K562 (cell line): ENCODE data around the gene ABHD16A. TPM values are rescaled to one million over a fixed set of nuclear protein-coding genes. Genes with fewer than 3 reads are reported as not detected.

ENCODE experiments used
- CTBP1 ChIP-seq: fragments of 450-650 bp; IDR thresholded peaks from 2 replicates; pipeline ENCODE4 v1.6.1; 2016; ENCODE audit warnings: borderline replicate concordance
- ELF4 ChIP-seq: fragments of 450-650 bp; formaldehyde crosslinking; IDR thresholded peaks from 2 replicates; pipeline ENCODE4 v1.4.0; 2022; ENCODE audit warnings: missing genetic modification characterization
- HLTF ChIP-seq: fragments of 450-650 bp; IDR thresholded peaks from 2 replicates; pipeline ENCODE4 v1.6.1; 2016
- MAFF ChIP-seq: IDR thresholded peaks from 2 replicates; pipeline ENCODE4 v1.6.1; 2012; ENCODE audit warnings: low read length, improper control_type of control experiment
- MTA3 ChIP-seq: fragments of 450-650 bp; formaldehyde crosslinking; IDR thresholded peaks from 2 replicates; pipeline ENCODE4 v1.6.1; 2017; ENCODE audit warnings: mild to moderate bottlenecking, borderline replicate concordance
- MTF1 ChIP-seq: fragments of 250-450 bp; sonication (Bioruptor Pico); IDR thresholded peaks from 2 replicates; pipeline ENCODE4 v1.9.0; 2021; ENCODE audit warnings: moderate library complexity, mild to moderate bottlenecking, inconsistent platforms, borderline replicate concordance
- RNF2 ChIP-seq: sonication (generic); IDR thresholded peaks from 2 replicates; pipeline ENCODE4 v1.6.1; 2016
- SREBF2 ChIP-seq: sonication (generic); formaldehyde crosslinking; IDR thresholded peaks from 2 replicates; pipeline ENCODE4 v1.4.0; 2020; ENCODE audit warnings: mild to moderate bottlenecking, missing genetic modification reagents
- ZBED1 ChIP-seq: IDR thresholded peaks from 2 replicates; pipeline ENCODE4 v1.6.1; 2014
- ZNF263 ChIP-seq: sonication (generic); formaldehyde crosslinking; IDR thresholded peaks from 2 replicates; pipeline ENCODE4 v1.8.0; 2022; ENCODE audit warnings: mild to moderate bottlenecking, missing genetic modification reagents, borderline replicate concordance
- ZNF76 ChIP-seq: fragments of 250-450 bp; sonication (Bioruptor Pico); IDR thresholded peaks from 2 replicates; pipeline ENCODE4 v1.4.0; 2020; ENCODE audit warnings: mild to moderate bottlenecking, moderate library complexity, borderline replicate concordance
- polyA plus RNA-seq, 8 experiments: library from polyadenylated mRNA; depleted of rRNA in 4 of 8; stranded (reverse) in 5 of 8; unstranded in 3 of 8; fragments of >200 nt; fragmentation: Nextera tagmentation in 2 of 8; fragmentation: Illumina TruSeq in 1 of 8; extraction: Ambion mirVana in 2 of 8; extraction: Trizol in 1 of 8; gene quantifications; 2 replicates each; pipeline versions ENCODE4 v1.2.1 to v1.2.3, GENCODE V29; 2011 to 2014; ENCODE audit warnings: inconsistent platforms in 1 of 8, missing spikeins in 1 of 8
- total RNA-seq, 7 experiments: library from RNA; depleted of rRNA in 6 of 7; stranded (reverse); fragments of >200 nt in 6 of 7; fragmentation: Illumina TruSeq in 2 of 7; extraction: Trizol in 2 of 7; gene quantifications; 2 replicates each; pipeline versions ENCODE4 v1.2.1 to v1.2.3, GENCODE V29; 2011 to 2021; ENCODE audit warnings: low replicate concordance in 1 of 7
- TF ChIP-seq, protein P1 (sequence below): sonication (generic); formaldehyde crosslinking; IDR thresholded peaks from 2 replicates; pipeline ENCODE4 v1.8.0; 2022; ENCODE audit warnings: missing genetic modification reagents, mild to moderate bottlenecking, borderline replicate concordance
- TF ChIP-seq, protein P2 (sequence below): fragments of 200-800 bp; sonication (Bioruptor generic); IDR thresholded peaks from 2 replicates; pipeline ENCODE4 v1.6.1; 2017; ENCODE audit warnings: missing genetic modification characterization, missing compliant biosample characterization
- TF ChIP-seq, protein P3 (sequence below): fragments of 150-350 bp; conservative IDR thresholded peaks from 2 replicates; pipeline ENCODE4 v1.6.1; 2014; ENCODE audit warnings: low read length
- TF ChIP-seq, protein P4 (sequence below): fragments of 450-650 bp; conservative IDR thresholded peaks from 2 replicates; pipeline ENCODE4 v1.6.1; 2016; ENCODE audit warnings: missing genetic modification characterization, low read depth, mild to moderate bottlenecking, missing compliant biosample characterization, moderate library complexity
- TF ChIP-seq, protein P5 (sequence below): fragments of 450-650 bp; IDR thresholded peaks from 2 replicates; pipeline ENCODE4 v1.6.1; 2016
- TF ChIP-seq, protein P6 (sequence below): fragments of 250-450 bp; sonication (Bioruptor Pico); IDR thresholded peaks from 2 replicates; pipeline ENCODE4 v1.4.0; 2020

Gene ABHD16A
- total and polyA plus RNA-seq, 9 of the 15 experiments (the other 6 are each of a cell fraction or from before 2014, with no cell fraction given) = 25.8 to 120 (median 81.6) TPM

DNA sequence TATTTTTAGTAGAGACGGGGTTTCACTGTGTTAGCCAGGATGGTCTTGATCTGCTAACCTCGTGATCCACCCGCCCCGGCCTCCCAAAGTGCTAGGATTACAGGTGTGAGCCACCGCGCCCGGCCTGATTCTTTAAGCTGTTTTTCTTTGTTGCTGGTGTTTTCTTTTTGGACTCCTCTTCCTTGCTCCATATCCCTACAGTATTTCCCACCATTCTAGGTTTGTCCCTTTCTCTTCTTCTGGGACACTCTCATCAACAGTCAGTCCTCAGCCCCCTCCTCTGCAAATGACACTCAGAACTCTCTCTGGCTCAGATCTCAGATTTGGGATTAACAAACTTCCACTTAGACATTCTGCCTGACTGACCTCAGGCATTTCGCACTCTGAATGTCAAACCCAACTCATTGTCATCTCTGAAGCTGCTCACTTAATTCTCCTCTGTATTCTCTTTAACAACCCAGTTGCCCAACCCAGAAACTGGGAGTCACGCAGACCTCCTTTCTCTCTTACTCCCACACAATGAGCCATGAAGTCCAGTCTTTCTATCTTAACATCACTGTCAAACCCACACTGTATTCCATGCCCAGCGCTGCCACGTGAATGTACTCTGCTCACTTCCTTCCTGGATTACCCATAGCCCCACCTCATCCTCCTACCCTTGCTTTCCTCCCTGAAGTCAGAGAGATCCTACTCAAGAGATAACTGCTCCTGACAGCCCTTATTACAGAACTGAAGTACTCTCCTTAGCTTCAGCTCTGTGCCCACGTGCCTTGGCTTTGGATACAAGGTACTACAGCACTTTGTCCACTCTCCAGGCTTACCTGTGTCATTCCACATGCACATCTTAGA is 22.6 kb upstream of the ABHD16A start (continued):
- TF ChIP-seq, protein P1, sequence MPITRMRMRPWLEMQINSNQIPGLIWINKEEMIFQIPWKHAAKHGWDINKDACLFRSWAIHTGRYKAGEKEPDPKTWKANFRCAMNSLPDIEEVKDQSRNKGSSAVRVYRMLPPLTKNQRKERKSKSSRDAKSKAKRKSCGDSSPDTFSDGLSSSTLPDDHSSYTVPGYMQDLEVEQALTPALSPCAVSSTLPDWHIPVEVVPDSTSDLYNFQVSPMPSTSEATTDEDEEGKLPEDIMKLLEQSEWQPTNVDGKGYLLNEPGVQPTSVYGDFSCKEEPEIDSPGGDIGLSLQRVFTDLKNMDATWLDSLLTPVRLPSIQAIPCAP (CRISPR knock-in tag) = no peak
- TF ChIP-seq, protein P2, sequence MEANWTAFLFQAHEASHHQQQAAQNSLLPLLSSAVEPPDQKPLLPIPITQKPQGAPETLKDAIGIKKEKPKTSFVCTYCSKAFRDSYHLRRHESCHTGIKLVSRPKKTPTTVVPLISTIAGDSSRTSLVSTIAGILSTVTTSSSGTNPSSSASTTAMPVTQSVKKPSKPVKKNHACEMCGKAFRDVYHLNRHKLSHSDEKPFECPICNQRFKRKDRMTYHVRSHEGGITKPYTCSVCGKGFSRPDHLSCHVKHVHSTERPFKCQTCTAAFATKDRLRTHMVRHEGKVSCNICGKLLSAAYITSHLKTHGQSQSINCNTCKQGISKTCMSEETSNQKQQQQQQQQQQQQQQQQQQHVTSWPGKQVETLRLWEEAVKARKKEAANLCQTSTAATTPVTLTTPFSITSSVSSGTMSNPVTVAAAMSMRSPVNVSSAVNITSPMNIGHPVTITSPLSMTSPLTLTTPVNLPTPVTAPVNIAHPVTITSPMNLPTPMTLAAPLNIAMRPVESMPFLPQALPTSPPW (CRISPR knock-in tag) = no peak
- TF ChIP-seq, protein P3, sequence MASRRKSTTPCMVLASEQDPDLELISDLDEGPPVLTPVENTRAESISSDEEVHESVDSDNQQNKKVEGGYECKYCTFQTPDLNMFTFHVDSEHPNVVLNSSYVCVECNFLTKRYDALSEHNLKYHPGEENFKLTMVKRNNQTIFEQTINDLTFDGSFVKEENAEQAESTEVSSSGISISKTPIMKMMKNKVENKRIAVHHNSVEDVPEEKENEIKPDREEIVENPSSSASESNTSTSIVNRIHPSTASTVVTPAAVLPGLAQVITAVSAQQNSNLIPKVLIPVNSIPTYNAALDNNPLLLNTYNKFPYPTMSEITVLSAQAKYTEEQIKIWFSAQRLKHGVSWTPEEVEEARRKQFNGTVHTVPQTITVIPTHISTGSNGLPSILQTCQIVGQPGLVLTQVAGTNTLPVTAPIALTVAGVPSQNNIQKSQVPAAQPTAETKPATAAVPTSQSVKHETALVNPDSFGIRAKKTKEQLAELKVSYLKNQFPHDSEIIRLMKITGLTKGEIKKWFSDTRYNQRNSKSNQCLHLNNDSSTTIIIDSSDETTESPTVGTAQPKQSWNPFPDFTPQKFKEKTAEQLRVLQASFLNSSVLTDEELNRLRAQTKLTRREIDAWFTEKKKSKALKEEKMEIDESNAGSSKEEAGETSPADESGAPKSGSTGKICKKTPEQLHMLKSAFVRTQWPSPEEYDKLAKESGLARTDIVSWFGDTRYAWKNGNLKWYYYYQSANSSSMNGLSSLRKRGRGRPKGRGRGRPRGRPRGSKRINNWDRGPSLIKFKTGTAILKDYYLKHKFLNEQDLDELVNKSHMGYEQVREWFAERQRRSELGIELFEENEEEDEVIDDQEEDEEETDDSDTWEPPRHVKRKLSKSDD = no peak
- TF ChIP-seq ZNF76 (CRISPR knock-in tag) (peak; percentile 90), CTBP1 (peak; percentile 68), SREBF2 (0 out of 2 replicates have a peak, but pooled peaks have one; percentile 22), ELF4 (CRISPR knock-in tag) (peak; percentile 97), RNF2 (no peak), ZBED1 (no peak), MAFF (no peak), MTA3 (no peak), HLTF (no peak), MTF1 (CRISPR knock-in tag) (0 out of 2 replicates have a peak, but pooled peaks have one; percentile 7), ZNF263 (CRISPR knock-in tag) (no peak)
- TF ChIP-seq, protein P4, sequence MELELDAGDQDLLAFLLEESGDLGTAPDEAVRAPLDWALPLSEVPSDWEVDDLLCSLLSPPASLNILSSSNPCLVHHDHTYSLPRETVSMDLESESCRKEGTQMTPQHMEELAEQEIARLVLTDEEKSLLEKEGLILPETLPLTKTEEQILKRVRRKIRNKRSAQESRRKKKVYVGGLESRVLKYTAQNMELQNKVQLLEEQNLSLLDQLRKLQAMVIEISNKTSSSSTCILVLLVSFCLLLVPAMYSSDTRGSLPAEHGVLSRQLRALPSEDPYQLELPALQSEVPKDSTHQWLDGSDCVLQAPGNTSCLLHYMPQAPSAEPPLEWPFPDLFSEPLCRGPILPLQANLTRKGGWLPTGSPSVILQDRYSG (tag) = peak; percentile 70; the same call in 1 of the 2 replicates
- TF ChIP-seq, protein P5, sequence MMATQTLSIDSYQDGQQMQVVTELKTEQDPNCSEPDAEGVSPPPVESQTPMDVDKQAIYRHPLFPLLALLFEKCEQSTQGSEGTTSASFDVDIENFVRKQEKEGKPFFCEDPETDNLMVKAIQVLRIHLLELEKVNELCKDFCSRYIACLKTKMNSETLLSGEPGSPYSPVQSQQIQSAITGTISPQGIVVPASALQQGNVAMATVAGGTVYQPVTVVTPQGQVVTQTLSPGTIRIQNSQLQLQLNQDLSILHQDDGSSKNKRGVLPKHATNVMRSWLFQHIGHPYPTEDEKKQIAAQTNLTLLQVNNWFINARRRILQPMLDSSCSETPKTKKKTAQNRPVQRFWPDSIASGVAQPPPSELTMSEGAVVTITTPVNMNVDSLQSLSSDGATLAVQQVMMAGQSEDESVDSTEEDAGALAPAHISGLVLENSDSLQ = peak; percentile 78
- TF ChIP-seq, protein P6, sequence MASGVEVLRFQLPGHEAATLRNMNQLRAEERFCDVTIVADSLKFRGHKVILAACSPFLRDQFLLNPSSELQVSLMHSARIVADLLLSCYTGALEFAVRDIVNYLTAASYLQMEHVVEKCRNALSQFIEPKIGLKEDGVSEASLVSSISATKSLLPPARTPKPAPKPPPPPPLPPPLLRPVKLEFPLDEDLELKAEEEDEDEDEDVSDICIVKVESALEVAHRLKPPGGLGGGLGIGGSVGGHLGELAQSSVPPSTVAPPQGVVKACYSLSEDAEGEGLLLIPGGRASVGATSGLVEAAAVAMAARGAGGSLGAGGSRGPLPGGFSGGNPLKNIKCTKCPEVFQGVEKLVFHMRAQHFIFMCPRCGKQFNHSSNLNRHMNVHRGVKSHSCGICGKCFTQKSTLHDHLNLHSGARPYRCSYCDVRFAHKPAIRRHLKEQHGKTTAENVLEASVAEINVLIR (CRISPR knock-in tag) = peak; percentile 48; the same call in 1 of the 2 replicates
